IgD-negative memory B cell (primary cell): ENCODE measurements around the gene SYCE3. TPM values are rescaled to one million over a fixed set of nuclear protein-coding genes. Genes with fewer than 3 reads are reported as not detected.

Experiments used
- H3K27ac Mint-ChIP-seq, 3 donors: one replicate each; pipeline ENCODE4 v1.8.0; 2020 to 2022; ENCODE audit warnings: mild to moderate bottlenecking in 3 of 3, mixed read lengths in 3 of 3, moderate library complexity in 1 of 3
- H3K27me3 Mint-ChIP-seq: one replicate; pipeline ENCODE4 v1.8.0; 2021; ENCODE audit warnings: mixed read lengths
- H3K36me3 Mint-ChIP-seq: one replicate; pipeline ENCODE4 v1.8.0; 2020; ENCODE audit warnings: mild to moderate bottlenecking, mixed read lengths
- H3K4me1 Mint-ChIP-seq, 3 donors: one replicate each; pipeline ENCODE4 v1.8.0; 2020 to 2022; ENCODE audit warnings: mixed read lengths in 3 of 3, mild to moderate bottlenecking in 1 of 3
- H3K4me3 Mint-ChIP-seq, 4 donors: one replicate each; pipeline ENCODE4 v1.8.0; 2020 to 2022; ENCODE audit warnings: mild to moderate bottlenecking in 4 of 4, mixed read lengths in 4 of 4, moderate library complexity in 3 of 4
- H3K9me3 Mint-ChIP-seq, 3 donors: one replicate each; pipeline ENCODE4 v1.8.0; 2020 to 2021; ENCODE audit warnings: mixed read lengths in 3 of 3, mild to moderate bottlenecking in 1 of 3
- polyA plus RNA-seq: library from polyadenylated mRNA; unstranded; fragments of 300-500 nt; fragmentation: Illumina TruSeq; gene quantifications from one replicate; pipeline ENCODE4 v1.2.3, GENCODE V29; 2021

The SYCE3 gene
- polyA plus RNA-seq, 1 donor from 2014 or later = not detected

DNA sequence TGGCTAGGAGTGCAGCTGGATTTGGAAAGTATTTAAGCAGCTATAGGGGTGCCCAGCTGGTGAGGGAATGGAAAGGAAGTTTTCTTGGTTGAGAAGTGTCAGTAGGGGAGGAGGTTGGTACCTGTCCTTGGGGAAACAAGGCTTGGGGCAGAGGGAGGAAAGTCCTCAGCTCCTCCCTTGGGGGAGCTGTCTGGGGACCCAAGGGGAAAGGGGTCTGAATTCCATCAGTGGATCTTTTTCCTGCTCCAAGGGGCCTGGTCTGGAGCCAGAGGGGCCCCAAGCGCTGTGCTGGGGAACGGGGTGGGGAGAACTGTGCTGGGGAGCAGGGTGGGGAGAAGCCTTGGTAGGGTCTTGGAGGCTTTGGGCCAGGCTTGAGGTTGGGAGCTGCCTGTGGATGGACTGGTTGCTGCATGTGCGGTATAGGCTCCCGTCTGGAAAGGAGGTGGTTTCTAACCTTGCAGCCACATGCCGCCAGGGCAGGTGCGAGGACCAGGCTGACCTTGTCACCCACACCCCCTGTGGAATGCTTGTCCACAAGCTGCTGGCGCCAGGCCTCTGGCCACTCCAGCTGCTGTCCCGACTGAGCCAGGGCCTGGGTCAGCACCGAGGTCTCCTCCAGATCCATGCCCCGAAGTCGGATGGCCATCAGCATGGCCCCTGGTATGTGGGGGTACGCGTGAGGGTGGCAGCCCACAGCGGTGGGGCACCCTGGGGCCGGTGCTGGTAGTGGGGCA, 33.9 kb downstream of the SYCE3 start:
- Mint-ChIP-seq H3K9me3 (no peaks in the 10 kb centered on the region), H3K4me1 (peaks cover 31 to 32% (median 32%) of the 10 kb centered on the region in 3 donors), H3K27me3 (no peaks in the 10 kb centered on the region), H3K27ac (peak overlapping the region; percentile 92 to 98 (median 95)), H3K4me3 (peak overlapping the region; percentile 71 to 94 (median 85)), H3K36me3 (no peaks in the 10 kb centered on the region)

DNA sequence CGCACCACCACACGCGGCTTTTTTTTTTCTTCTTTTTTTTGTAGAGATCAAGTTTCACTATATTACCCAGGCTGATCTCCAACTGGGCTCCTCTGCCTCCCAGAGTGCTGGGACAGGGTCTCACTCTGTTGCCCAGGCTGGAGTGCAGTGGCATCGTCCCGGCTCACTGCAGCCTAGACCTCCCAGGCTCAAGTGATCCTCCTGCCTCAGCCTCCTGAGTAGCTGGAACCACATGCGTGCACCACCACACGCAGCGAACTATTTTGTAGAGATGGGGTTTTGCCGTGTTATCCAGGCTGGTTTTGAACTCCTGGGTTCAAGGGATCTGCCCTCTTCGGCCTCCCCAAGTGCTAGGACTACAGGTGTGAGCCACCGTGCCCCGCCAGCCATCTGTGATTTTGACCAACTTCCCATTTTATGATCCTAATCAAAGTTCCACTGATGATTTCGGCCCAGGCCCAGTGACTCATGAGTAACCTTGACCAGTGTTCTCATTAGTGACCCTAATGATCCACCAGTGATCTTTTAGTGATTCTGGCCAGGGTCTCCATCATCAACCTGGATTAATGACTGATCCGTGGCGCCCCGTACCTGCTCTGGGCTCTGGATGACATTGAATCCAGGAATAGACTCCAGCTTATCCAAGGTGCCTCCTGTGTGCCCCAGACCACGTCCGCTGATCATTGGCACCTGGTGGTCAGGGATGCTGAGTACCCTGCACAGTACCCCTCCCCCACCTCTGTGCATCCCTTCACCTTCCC, 34.6 kb downstream of the SYCE3 start:
- H3K9me3 Mint-ChIP-seq = no peaks in the 10 kb centered on the region

DNA sequence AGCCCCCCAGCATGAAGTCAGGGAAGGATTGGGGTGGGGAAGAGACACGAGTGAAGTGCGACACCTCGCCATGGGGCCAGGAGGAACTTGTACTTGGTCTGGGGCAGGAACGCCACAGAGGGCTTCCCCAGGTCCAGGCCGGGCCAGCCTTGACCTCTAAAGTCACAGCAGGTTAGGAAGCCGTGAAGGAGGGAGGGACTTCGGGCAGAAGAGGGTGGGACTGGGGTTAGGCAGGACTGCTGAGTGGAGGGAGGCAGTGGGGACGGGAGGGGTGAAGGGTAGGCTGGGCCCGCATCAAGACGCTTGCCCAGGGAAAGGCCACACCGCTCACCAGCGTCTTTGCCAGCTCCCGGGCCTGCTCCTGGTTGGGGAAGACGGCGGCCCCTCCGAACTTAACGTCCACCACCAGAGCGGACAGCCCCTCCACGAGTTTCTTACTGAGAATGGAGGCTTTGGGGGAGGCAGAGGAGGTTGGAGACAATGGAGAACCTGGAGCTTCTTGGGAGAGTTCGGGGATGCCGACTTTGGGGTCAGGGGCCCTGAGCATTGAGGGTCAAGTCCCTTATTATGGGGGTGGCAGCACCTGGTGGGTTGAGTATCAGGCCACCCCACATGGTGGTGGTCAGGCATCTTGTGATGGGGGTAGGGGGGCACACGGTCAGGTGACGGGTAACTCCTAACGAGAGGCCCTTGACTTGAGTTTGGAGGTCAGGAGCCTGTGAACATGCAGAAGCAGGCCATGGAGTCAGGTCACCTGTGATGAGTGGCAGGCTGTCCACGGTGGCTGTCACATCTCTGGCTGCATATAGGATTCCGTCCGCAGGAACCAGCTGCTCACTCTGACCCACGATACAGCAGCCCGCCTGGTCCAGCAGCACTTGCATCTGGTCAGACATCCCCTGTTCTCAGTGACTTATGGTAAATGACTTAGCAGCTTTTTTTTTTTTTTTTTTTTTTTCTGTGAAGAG, 35.6 kb downstream of the SYCE3 start:
- Mint-ChIP-seq H3K27ac (peak overlapping the region; percentile 94 to 98 (median 95)), H3K27me3 (no peaks in the 10 kb centered on the region), H3K36me3 (no peaks in the 10 kb centered on the region), H3K4me3 (peak overlapping the region; percentile 79 to 96 (median 90)), H3K9me3 (no peaks in the 10 kb centered on the region), H3K4me1 (peaks cover 18 to 22% (median 20%) of the 10 kb centered on the region in 3 donors)

More for the DNA sequence above, 34.6 kb downstream of the SYCE3 start:
- peaks cover 24 to 29% (median 25%) of the 10 kb centered on the region in 3 donors for H3K4me1 Mint-ChIP-seq
- H3K27ac Mint-ChIP-seq = peak overlapping the region; percentile 94 to 98 (median 95)
- H3K4me3 Mint-ChIP-seq = peak overlapping the region; percentile 79 to 96 (median 90)
- H3K27me3 Mint-ChIP-seq = no peaks in the 10 kb centered on the region
- H3K36me3 Mint-ChIP-seq = no peaks in the 10 kb centered on the region

DNA sequence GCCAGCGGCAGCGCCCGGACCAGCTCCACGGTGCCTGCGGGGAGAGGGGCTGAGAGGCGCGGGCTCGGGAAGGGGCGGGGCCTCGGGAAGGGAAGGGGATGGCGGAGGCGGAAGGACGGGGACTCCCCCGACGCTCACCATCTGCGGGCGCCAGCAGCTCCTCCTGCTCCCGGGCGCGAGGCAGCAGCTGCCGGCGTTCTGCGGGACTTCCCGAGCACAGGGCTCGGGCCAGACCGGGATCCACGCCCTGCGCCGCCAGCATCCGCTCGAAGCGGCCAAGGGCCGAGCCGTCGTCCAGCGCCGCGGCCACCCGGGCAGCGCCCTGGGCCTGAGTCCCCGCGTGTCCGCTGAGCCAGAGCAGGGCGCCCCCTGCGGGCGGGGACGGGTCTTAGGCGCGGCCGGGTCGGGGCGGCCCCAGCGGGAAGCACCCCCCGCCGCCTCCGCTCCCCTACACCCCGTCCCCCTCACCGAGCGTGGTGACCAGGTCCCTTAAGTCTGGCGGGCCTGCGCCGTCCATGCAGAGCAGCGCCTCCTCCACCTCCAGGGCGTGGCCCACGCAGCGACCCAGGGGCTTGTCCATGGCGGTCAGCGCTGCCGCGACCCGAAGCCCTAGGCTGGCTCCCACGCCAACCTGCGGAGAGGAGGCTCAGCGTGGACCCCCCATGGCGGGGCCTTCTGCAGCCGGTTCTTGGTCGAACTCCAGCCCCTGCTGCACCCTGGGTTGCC, 36.4 kb downstream of the SYCE3 start:
- no peaks in the 10 kb centered on the region for H3K36me3 Mint-ChIP-seq
- H3K27me3 Mint-ChIP-seq = no peaks in the 10 kb centered on the region
- H3K4me1 Mint-ChIP-seq = peaks cover 18 to 22% (median 20%) of the 10 kb centered on the region in 3 donors
- no peaks in the 10 kb centered on the region for H3K9me3 Mint-ChIP-seq
- H3K4me3 Mint-ChIP-seq = peak overlapping the region; percentile 79 to 96 (median 90)
- peak overlapping the region; percentile 94 to 98 (median 95) for H3K27ac Mint-ChIP-seq

DNA sequence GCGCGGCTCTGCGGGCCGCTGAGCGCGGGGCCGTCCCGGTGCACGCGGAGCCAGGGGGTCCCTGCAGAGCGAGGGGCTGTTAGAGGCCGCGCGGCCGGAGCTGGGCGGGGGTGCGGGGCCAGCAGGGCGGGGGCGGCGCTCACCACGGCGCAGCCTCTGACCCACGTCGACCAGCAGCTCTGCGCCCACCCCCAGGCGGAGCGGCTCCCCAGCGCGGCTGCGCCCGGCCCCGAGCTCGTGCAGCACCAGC, 36.9 kb downstream of the SYCE3 start:
- H3K4me3 Mint-ChIP-seq = peak overlapping the region; percentile 80 to 96 (median 90)
- no peaks in the 10 kb centered on the region for H3K36me3 Mint-ChIP-seq
- H3K27me3 Mint-ChIP-seq = no peaks in the 10 kb centered on the region
- peaks cover 18 to 20% (median 18%) of the 10 kb centered on the region in 3 donors for H3K4me1 Mint-ChIP-seq
- H3K9me3 Mint-ChIP-seq = no peaks in the 10 kb centered on the region
- H3K27ac Mint-ChIP-seq = peak overlapping the region; percentile 71 to 89 (median 86)

DNA sequence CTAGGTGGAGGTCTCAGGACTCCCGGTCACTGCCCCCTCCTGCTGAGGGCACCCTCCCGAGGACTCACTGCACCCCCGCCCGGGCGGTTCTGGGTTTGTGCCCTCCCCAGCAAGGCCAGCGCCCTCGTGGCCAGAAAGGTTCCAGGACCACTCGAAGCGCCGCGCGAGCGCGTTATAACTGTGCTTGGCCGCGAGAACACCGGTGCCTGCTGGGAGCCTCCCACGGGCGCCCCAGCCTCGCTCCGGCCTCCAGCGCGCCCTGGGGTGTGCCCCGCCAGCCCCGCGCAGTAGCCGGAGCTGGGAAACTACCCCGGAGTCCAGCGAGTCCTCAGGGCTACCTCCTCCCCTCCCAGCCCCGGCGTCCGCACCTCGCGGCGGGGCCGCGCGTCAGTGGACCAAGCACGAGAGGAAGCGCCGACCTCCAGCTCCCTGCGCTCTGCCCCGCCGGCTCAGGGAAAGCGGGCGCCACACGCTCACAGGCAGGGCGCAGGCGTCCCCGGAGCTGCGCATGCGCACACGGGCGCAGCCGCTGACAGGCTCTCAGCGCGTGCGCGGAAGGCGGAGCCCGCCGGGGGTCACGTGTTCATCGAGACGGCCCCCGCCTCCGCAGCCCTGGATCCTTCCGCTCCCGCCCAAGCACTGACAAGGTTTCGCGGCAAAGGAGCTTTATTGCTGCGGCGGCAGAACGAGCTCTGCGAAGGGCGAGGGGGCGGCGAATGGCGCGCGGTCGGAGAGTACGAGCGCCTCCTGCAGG, 37.4 kb downstream of the SYCE3 start, which contains the start of gene SCO2:
Gene SCO2, minus strand, starts transcription at position 495 of the 754 bp plus-strand sequence. CDS start 1,187 bp downstream, outside the sequence.
- Mint-ChIP-seq H3K4me3 (peak within 1 kb of the TSS; percentile 80 to 96 (median 91)), H3K27ac (peak within 1 kb of the TSS; percentile 88 to 98 (median 94)), H3K36me3 (no peaks in the 10 kb centered on the region), H3K27me3 (no peaks in the 10 kb centered on the region), H3K9me3 (no peaks in the 10 kb centered on the region), H3K4me1 (peaks cover 18 to 20% (median 18%) of the 10 kb centered on the region in 3 donors)

DNA sequence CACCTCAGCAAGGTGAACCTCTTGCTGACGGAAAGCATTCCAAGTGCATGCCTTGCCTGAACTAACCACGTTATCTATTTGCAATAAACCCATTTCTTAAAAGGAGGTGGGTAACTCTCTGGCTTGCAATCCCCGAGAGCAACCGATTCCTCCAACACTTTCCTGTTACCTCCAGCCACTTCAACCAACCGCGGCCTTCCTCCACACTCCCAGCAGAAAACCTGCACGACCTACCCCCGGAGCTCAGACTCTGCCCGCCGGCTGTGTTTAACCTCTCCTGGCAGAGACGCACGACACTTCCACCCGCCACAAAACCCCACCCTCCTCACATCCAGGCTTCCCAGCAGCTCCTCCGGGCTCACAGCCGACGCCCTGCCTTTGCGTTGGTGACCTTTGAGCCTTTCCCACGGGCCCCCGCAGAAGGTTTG, 38.0 kb downstream of the SYCE3 start:
- H3K4me1 Mint-ChIP-seq = peaks cover 18 to 20% (median 18%) of the 10 kb centered on the region in 3 donors
- no peaks in the 10 kb centered on the region for H3K36me3 Mint-ChIP-seq
- peak overlapping the region; percentile 80 to 96 (median 91) for H3K4me3 Mint-ChIP-seq
- H3K27me3 Mint-ChIP-seq = no peaks in the 10 kb centered on the region
- H3K9me3 Mint-ChIP-seq = no peaks in the 10 kb centered on the region
- H3K27ac Mint-ChIP-seq = peak overlapping the region; percentile 83 to 89 (median 88)

DNA sequence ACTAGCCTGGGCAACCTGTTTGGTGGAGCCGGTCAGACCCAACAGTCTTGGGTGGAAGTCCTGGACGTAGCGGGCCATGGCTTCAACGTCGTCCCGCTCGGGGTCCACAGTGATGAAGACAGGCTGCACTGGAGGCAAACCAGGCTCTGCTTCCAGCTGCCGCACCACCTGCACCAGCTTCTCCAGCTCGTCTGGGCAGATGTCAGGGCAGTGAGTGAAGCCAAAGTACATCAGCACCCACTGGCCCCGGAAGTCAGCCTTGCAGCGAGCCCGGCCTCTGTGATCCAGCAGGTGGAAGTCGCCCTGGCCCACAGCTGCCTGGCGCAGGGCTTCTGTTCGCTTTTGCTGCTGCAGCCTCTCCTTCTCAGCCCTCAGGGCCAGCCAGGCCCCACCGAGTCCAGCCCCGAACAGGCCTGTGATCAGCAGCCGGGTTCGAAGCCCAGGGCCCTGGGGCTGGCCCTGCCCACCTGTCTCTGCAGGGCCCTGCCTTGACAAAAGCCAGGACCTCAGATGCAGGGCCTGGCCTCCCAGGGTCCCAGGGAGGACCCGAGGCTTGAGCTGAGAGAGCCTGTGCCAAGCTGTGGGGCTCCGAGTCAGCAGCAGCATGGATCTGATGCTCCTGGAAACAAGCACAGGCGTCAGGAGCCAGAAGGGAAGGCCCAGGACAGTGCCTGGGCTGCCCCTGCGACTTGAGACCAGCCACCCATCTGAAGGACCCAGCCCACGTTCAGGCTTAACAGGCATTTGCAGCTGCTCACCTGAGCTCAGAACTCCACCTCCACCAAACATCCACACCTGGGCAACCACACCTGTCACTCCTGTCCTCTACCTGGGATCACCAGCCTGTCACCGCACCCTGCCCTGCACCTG, 38.7 kb downstream of the SYCE3 start:
- no peaks in the 10 kb centered on the region for H3K36me3 Mint-ChIP-seq
- peak overlapping the region; percentile 80 to 96 (median 91) for H3K4me3 Mint-ChIP-seq
- peaks cover 18 to 20% (median 18%) of the 10 kb centered on the region in 3 donors for H3K4me1 Mint-ChIP-seq
- H3K27ac Mint-ChIP-seq = peak overlapping the region; percentile 83 to 89 (median 88)
- no peaks in the 10 kb centered on the region for H3K27me3 Mint-ChIP-seq
- H3K9me3 Mint-ChIP-seq = no peaks in the 10 kb centered on the region

DNA sequence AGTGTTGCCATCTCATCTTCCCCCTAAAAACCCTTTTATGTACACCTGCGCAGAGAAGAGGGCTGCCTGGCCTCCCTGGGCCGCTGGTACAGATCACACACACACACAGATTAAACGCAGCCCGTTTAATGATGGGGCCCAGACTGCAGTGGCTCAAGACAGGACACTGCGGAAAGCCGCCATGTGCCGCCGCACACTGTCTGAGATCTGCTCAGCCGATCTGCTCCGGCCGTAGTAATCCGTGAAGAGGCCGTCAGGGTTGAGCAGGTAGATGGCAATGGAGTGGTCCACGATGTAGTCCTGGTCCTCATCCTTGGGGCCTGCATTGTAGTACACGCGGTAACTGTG, 39.3 kb downstream of the SYCE3 start:
- Mint-ChIP-seq H3K9me3 (no peaks in the 10 kb centered on the region), H3K27me3 (no peaks in the 10 kb centered on the region), H3K36me3 (no peaks in the 10 kb centered on the region), H3K4me3 (peak overlapping the region in 3 of 4 donors; percentile 8 to 70 (median 68)), H3K27ac (peak overlapping the region in 2 of 3 donors; percentile 10 to 53), H3K4me1 (peaks cover 16 to 17% (median 16%) of the 10 kb centered on the region in 3 donors)

DNA sequence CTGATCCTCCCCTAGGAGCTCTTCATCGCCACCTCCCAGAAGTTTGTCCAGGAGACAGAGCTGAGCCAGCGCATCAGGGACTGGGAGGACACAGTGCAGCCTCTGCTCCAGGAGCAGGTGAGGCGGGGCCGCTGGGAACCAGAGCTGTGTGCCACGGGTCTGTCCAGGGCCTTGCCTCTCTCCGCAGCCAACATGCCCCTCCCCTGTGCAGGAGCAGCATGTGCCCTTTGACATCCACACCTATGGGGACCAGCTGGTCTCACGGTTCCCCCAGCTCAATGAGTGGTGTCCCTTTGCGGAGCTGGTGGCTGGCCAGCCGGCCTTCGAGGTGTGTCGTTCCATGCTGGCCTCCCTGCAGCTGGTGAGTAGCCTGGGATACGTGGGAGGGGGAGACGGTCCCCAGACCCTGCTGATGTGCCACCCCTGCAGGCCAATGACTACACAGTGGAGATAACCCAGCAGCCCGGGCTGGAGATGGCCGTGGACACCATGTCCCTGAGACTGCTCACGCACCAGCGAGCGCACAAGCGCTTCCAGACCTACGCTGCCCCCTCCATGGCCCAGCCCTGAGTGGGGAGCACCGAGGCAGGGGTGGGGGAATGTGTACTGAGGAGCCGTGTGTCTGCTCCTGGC, 39.8 kb downstream of the SYCE3 start:
- Mint-ChIP-seq H3K4me1 (peaks cover 11 to 16% (median 13%) of the 10 kb centered on the region in 3 donors), H3K4me3 (peak overlapping the region in 3 of 4 donors; percentile 60 to 70 (median 68)), H3K36me3 (no peaks in the 10 kb centered on the region), H3K9me3 (no peaks in the 10 kb centered on the region), H3K27ac (peak overlapping the region in 2 of 3 donors; percentile 10 to 53), H3K27me3 (no peaks in the 10 kb centered on the region)

DNA sequence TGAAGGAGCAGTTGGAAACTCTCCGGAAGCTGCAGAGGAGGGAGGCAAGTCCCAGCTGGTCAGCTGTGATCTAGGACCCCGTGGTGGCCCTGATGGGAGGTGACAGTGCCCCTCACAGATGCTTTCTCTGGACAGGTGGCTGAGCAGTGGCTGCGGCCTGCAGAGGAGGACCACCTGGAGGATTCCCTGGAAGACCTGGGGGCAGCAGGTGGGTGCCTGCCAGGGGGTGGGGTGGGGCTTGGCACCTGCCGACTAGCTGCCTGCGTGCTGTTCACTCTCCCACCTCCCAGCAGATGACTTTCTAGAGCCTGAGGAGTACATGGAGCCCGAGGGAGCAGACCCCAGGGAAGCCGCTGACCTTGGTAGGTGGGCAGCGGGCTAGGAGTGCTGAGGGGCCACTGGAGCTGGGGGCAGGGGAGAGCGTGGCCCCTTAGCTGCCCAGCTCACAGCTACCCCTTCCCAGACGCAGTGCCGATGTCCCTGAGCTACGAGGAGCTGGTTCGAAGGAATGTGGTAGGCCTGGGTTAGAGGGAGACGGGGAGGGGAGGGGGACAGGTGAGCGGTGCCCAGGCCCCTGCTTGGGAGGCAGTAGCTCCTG, 40.4 kb downstream of the SYCE3 start:
- Mint-ChIP-seq H3K4me1 (peaks cover 7 to 10% (median 9%) of the 10 kb centered on the region in 3 donors), H3K36me3 (no peaks in the 10 kb centered on the region), H3K9me3 (no peaks in the 10 kb centered on the region), H3K4me3 (no peak overlapping the region), H3K27ac (peak overlapping the region in 2 of 3 donors; percentile 53 to 73), H3K27me3 (no peaks in the 10 kb centered on the region)

DNA sequence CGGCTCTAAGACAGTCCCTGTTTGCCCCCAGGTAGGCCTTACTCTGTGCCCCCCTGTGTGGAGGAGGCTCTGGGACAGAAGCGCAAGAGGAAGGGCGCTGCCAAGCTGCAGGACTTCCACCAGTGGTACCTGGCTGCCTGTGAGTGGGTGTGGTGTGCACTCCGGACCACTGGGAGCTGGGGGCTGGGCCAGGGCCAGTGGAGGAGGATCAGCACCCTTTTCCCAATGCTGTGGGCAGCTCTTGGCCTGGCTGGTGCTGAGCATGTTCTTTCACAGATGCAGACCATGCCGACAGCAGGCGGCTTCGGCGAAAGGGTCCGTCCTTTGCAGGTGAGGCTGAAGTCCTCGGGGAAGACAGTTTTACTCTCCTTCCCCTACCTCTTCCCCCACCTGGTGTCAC, 41.0 kb downstream of the SYCE3 start:
- H3K4me1 Mint-ChIP-seq = peaks cover 5 to 6% (median 5%) of the 10 kb centered on the region in 3 donors
- H3K4me3 Mint-ChIP-seq = peak overlapping the region in 1 of 4 donors; percentile 5
- H3K27me3 Mint-ChIP-seq = no peaks in the 10 kb centered on the region
- H3K27ac Mint-ChIP-seq = peak overlapping the region in 1 of 3 donors; percentile 73
- H3K9me3 Mint-ChIP-seq = no peaks in the 10 kb centered on the region
- H3K36me3 Mint-ChIP-seq = no peaks in the 10 kb centered on the region
